ENCODE data around the gene SULF2.

Gene SULF2

DNA sequence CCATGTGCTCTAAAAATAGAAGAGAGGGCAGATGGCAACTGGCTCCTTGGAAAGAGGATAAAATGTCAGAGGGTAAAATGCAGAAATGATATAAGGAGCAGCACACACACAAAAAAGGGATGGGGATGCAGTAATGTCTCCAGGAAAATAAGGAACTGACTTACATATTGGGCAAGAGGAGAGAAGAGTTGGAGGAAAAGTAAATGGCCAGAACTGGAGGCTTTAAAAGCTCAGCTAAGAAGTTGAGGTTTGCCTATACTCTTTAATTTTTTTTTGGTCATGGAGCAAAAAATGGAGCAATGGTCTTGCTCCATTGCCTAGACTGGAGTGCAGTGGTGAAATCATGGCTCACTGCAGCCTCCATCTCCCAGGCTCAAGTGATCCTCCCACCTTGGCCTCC lies 93.7 kb downstream of the SULF2 start:
- no peak for DNase-seq (ENCODE audit: extremely low spot score)
- no peak for TF ChIP-seq TARDBP (IDR thresholded peaks at IDR 0.05)
- no peak for TF ChIP-seq ZNF384 (IDR thresholded peaks at IDR 0.05)
- TF ChIP-seq NFRKB (IDR thresholded peaks at IDR 0.05) = no peak
- no peak for TF ChIP-seq HDGF (IDR thresholded peaks at IDR 0.05; ENCODE audit: borderline replicate concordance)
- TF ChIP-seq CTBP1 (IDR thresholded peaks at IDR 0.05; ENCODE audit: borderline replicate concordance) = no peak
- TF ChIP-seq LEF1 (IDR thresholded peaks at IDR 0.05; ENCODE audit: borderline replicate concordance) = no peak
- no peak for TF ChIP-seq PKNOX1 (IDR thresholded peaks at IDR 0.05)
- TF ChIP-seq ARNT (IDR thresholded peaks at IDR 0.05) = no peak
- no peak for TF ChIP-seq SP1 (IDR thresholded peaks at IDR 0.05)
- no peak for TF ChIP-seq FOXM1 (IDR thresholded peaks at IDR 0.05; ENCODE audit: borderline replicate concordance)
- TF ChIP-seq SUZ12 (IDR thresholded peaks at IDR 0.05) = no peak
- TF ChIP-seq L3MBTL2 (conservative IDR thresholded peaks at IDR 0.05) = no peak
- TF ChIP-seq FOXK2 (IDR thresholded peaks at IDR 0.05) = no peak
- TF ChIP-seq BHLHE40 (IDR thresholded peaks at IDR 0.05; ENCODE audit: borderline replicate concordance) = no peak
- TF ChIP-seq ELF4 (IDR thresholded peaks at IDR 0.05) = no peak
- TF ChIP-seq FOXA1 (IDR thresholded peaks at IDR 0.05) = no peak
- ChIA-PET CTCF (no interaction called here), POLR2A (no interaction called here)

GRCh38 chr20:47689731-47690130 lies 95.5 kb downstream of the SULF2 start:
- ChIA-PET POLR2A (no interaction called here), CTCF (no interaction called here)
- DNase-seq (ENCODE audit: extremely low spot score) = no peak
- TF ChIP-seq ZNF384 (IDR thresholded peaks at IDR 0.05) (no peak), TARDBP (IDR thresholded peaks at IDR 0.05) (no peak), FOXA1 (IDR thresholded peaks at IDR 0.05) (no peak), FOXK2 (IDR thresholded peaks at IDR 0.05) (no peak), SUZ12 (IDR thresholded peaks at IDR 0.05) (no peak), BHLHE40 (IDR thresholded peaks at IDR 0.05; ENCODE audit: borderline replicate concordance) (no peak), FOXM1 (IDR thresholded peaks at IDR 0.05; ENCODE audit: borderline replicate concordance) (no peak), SP1 (IDR thresholded peaks at IDR 0.05) (no peak), LEF1 (IDR thresholded peaks at IDR 0.05; ENCODE audit: borderline replicate concordance) (no peak), HDGF (IDR thresholded peaks at IDR 0.05; ENCODE audit: borderline replicate concordance) (no peak), NFRKB (IDR thresholded peaks at IDR 0.05) (no peak), ELF4 (IDR thresholded peaks at IDR 0.05) (no peak), ARNT (IDR thresholded peaks at IDR 0.05) (no peak), CTBP1 (IDR thresholded peaks at IDR 0.05; ENCODE audit: borderline replicate concordance) (no peak), L3MBTL2 (conservative IDR thresholded peaks at IDR 0.05) (no peak), PKNOX1 (IDR thresholded peaks at IDR 0.05) (no peak)

DNA sequence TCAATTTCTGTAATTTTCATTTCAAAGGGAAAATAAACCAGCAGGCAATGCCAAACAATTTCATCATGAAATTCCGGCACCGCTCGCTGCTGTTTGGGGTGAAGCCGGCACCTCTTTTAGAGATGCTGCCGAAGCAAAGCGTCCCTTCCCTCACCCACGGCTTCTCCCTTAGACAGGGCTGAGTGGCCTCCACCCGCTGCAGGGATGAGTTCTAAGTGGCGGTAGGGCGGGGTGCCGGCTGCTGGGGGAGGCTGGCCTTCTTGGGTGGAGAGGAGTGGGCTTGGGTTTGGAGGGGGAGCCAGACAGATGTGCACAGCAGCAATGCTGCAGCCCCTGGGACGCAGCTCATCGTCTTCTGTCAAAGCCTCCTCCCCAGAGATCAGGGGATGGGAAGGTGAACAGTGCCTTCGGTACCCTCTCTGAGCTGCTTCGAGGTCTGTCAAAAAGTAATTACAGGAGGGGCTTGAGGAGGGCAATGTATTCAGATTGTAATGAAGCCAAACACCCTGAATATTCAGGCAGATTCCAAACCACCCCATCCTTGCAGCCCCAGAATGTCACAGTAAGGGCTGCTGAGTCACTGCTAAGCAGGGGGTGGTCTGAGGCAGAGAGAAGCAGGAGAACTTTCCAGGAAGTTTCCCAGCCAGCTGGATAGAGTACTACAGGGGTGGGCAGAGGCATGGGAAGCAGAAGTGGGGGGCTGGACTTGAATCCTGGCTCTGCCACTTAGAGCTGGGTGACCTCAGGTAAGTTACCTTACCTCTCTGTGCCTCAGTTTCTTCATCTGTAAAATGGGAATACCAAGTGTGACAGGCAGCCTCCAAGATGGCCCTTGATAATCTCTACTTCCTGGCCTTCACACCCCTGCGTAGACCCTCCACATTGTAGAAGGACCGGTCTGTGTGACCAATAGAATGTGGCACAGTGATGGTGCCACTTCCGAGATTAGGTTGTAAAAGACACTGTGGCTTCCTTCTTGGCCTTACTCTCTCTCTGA lies 96.6 kb downstream of the SULF2 start:
- DNase-seq (ENCODE audit: extremely low spot score) = no peak

DNA sequence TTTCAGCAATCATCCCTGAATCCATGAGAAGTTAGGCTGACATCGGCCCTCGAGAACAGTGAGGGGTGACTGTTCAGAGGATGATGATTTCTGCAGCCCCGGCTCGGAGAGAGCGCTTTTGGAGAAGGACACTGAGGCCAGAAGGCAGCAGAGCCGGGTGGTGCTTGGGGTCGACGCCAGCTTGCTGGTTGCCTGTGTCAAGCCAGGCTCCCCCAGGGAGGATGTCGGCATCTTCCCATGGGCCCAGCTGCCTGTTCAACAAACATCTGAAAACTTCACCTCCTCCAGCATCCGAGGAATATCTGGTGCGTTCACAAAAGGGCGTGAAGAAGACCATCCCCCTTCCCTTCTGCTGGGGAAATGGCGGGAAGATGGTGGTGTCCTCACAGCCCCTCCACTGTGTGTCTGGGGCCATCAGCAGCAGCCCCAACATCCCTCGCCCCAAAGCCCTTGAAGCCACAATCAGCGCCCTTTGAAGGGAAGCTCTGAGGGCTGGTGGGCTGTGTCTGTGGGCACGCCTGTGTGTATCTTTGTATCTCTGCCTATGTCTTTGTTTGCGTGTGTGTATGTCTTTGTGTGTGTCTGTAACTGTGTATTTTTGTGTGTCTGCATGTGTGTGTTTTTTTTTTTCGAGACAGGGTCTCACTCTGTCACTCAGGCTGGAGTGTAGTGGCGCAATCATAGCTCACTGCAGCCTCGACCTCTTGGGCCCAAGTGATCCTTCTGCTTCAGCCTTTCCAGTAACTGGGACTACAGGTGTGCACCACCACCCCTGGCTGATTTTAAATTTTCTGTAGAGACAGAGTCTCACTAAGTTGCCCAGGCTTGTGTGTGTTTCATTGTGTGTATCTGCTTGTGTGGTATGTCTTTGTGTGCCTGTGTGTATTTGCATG lies 97.9 kb downstream of the SULF2 start:
- POLR2A ChIA-PET = no interaction called here
- no peak for DNase-seq (ENCODE audit: extremely low spot score)
- CTCF ChIA-PET = no interaction called here
- TF ChIP-seq BHLHE40 (IDR thresholded peaks at IDR 0.05; ENCODE audit: borderline replicate concordance) (no peak), ZNF384 (IDR thresholded peaks at IDR 0.05) (no peak), FOXM1 (IDR thresholded peaks at IDR 0.05; ENCODE audit: borderline replicate concordance) (no peak), ARNT (IDR thresholded peaks at IDR 0.05) (no peak), SUZ12 (IDR thresholded peaks at IDR 0.05) (no peak)

More for the DNA sequence above, 96.6 kb downstream of the SULF2 start:
- ChIA-PET CTCF (no interaction called here), POLR2A (no interaction called here)
- TF ChIP-seq CTBP1 (IDR thresholded peaks at IDR 0.05; ENCODE audit: borderline replicate concordance) = no peak
- TF ChIP-seq ARNT (IDR thresholded peaks at IDR 0.05) = no peak
- TF ChIP-seq TARDBP (IDR thresholded peaks at IDR 0.05) = no peak
- TF ChIP-seq FOXK2 (IDR thresholded peaks at IDR 0.05) = no peak
- TF ChIP-seq L3MBTL2 (conservative IDR thresholded peaks at IDR 0.05) = no peak
- TF ChIP-seq NFRKB (IDR thresholded peaks at IDR 0.05) = no peak
- no peak for TF ChIP-seq FOXM1 (IDR thresholded peaks at IDR 0.05; ENCODE audit: borderline replicate concordance)
- TF ChIP-seq LEF1 (IDR thresholded peaks at IDR 0.05; ENCODE audit: borderline replicate concordance) = no peak
- no peak for TF ChIP-seq ELF4 (IDR thresholded peaks at IDR 0.05)
- TF ChIP-seq ZNF384 (IDR thresholded peaks at IDR 0.05) = no peak
- no peak for TF ChIP-seq FOXA1 (IDR thresholded peaks at IDR 0.05)

GRCh38 chr20:47686545-47686944 lies 98.7 kb downstream of the SULF2 start:
- POLR2A ChIA-PET = no interaction called here
- CTCF ChIA-PET = no interaction called here
- DNase-seq (ENCODE audit: extremely low spot score) = no peak
- TF ChIP-seq PKNOX1 (IDR thresholded peaks at IDR 0.05) = no peak
- TF ChIP-seq BHLHE40 (IDR thresholded peaks at IDR 0.05; ENCODE audit: borderline replicate concordance) = no peak
- TF ChIP-seq LEF1 (IDR thresholded peaks at IDR 0.05; ENCODE audit: borderline replicate concordance) = no peak
- no peak for TF ChIP-seq SUZ12 (IDR thresholded peaks at IDR 0.05)
- TF ChIP-seq FOXK2 (IDR thresholded peaks at IDR 0.05) = no peak
- no peak for TF ChIP-seq CTBP1 (IDR thresholded peaks at IDR 0.05; ENCODE audit: borderline replicate concordance)
- TF ChIP-seq FOXA1 (IDR thresholded peaks at IDR 0.05) = no peak
- TF ChIP-seq L3MBTL2 (conservative IDR thresholded peaks at IDR 0.05) = no peak
- TF ChIP-seq ZNF384 (IDR thresholded peaks at IDR 0.05) = no peak
- no peak for TF ChIP-seq SP1 (IDR thresholded peaks at IDR 0.05)
